ENCODE measurements around the gene PLK3. TPM values are rescaled to one million over a fixed set of nuclear protein-coding genes. Genes with fewer than 3 reads are reported as not detected.

PLK3 gene
- total RNA-seq, 3 donors from 2014 or later (not counting 1 experiment from before 2014, with no cell fraction given), result 39.5 to 89.2 (median 78.1) TPM

- H3K27me3 ChIP-seq (ENCODE audit: control insufficient read depth, insufficient read depth, low read length), result no peaks in the 10 kb centered on the region
- 97% methylated on average over 21 of the region's 21 CpGs for WGBS (ENCODE audit: insufficient coverage)
- no peaks in the 10 kb centered on the region for H3K9me3 ChIP-seq (ENCODE audit: control insufficient read depth, insufficient read depth, low read length)
- no peak for TF ChIP-seq CTCF (IDR thresholded peaks at IDR 0.05)
- Mint-ChIP-seq H3K36me3 (no peaks in the 10 kb centered on the region), H3K27me3 (ENCODE audit: low read depth in 2 of 2) (peaks cover 0 to 4% of the 10 kb centered on the region in 2 donors), H3K4me1 (no peaks in the 10 kb centered on the region), H3K4me3 (no peak overlapping the region), H3K9me3 (no peaks in the 10 kb centered on the region), H3K27ac (no peak overlapping the region)
- no peak overlapping the region for H3K4me3 ChIP-seq (ENCODE audit: low read length)
- ATAC-seq (no peak), DNase-seq (no peak)
- H3K36me3 ChIP-seq (ENCODE audit: control insufficient read depth, insufficient read depth, low read length), result no peaks in the 10 kb centered on the region
- H3K4me1 ChIP-seq (ENCODE audit: control insufficient read depth, insufficient read depth, low read length), result peaks cover 11% of the 10 kb centered on the region
- no peak overlapping the region for H3K27ac ChIP-seq (ENCODE audit: low read length)
- intact Hi-C loops (cut with micrococcal nuclease), result no loop called here
Observed at GRCh38 chr1:44828003-44828651, 27.9 kb downstream of the PLK3 start.

- H3K27ac ChIP-seq (ENCODE audit: low read length), result no peak overlapping the region
- H3K27ac Mint-ChIP-seq, result no peak overlapping the region
- H3K9me3 Mint-ChIP-seq, result no peaks in the 10 kb centered on the region
- H3K4me3 ChIP-seq (ENCODE audit: low read length), result no peak overlapping the region
- intact Hi-C loops (cut with micrococcal nuclease), result no loop called here
- H3K36me3 Mint-ChIP-seq, result no peaks in the 10 kb centered on the region
- H3K27me3 ChIP-seq (ENCODE audit: control insufficient read depth, insufficient read depth, low read length), result no peaks in the 10 kb centered on the region
- TF ChIP-seq CTCF (IDR thresholded peaks at IDR 0.05), result no peak
- DNase-seq (no peak), ATAC-seq (no peak)
- H3K4me1 ChIP-seq (ENCODE audit: control insufficient read depth, insufficient read depth, low read length), result peaks cover 11% of the 10 kb centered on the region
- H3K36me3 ChIP-seq (ENCODE audit: control insufficient read depth, insufficient read depth, low read length), result no peaks in the 10 kb centered on the region
- no peaks in the 10 kb centered on the region for H3K9me3 ChIP-seq (ENCODE audit: control insufficient read depth, insufficient read depth, low read length)
- H3K4me1 Mint-ChIP-seq, result no peaks in the 10 kb centered on the region
- no peak overlapping the region for H3K4me3 Mint-ChIP-seq
- WGBS (ENCODE audit: insufficient coverage), result 96% methylated on average over 15 of the region's 15 CpGs
- H3K27me3 Mint-ChIP-seq (ENCODE audit: low read depth in 2 of 2), result peaks cover 0 to 4% of the 10 kb centered on the region in 2 donors
Observed at GRCh38 chr1:44828841-44829440, 28.8 kb downstream of the PLK3 start.

DNA sequence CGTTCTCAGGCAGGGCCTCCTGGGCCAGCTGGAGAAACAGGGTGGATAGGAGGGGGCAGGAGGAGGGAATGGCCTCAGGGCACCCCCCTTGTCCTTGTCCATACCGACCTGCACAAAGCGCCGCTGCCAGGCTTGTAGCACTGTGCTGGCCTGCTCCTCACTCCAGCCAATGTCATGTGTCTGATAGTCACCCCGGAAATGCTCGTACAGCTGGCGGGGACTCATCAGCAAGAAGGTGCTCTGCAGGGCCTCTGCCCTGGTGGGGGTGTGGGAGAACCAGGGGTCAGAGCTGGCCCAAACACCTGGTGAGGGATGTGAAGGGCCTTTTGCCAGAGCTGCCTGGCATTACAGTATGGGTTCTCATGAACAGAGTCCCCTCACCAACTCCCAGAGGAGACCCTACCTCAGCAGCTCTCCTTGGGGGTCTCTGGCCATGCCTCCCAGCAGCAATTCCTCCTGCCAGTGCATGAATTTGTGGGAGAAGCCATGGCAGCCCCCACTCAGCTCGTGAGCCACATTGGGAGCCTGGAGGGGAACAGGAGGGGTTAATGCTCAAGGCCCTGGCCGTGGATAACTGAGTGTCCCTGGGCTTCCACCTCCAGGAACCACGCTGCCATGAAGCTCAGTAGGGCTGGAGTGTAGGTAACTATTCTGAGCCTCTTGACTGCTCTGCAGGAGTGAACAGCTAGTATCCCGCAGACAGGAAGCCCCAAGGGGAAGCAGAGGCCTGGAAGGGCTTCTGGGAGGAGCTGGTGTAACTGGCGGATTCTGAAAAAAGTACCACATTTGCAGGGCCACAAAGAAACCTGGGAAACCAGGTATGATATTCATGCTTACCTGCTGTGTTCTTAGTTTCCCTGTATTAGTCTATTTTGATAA, 29.6 kb downstream of the PLK3 start:
- Histone ChIP-seq H3K4me3 (ENCODE audit: low read length) (no peak overlapping the region), H3K27me3 (ENCODE audit: control insufficient read depth, insufficient read depth, low read length) (no peaks in the 10 kb centered on the region), H3K9me3 (ENCODE audit: control insufficient read depth, insufficient read depth, low read length) (no peaks in the 10 kb centered on the region), H3K4me1 (ENCODE audit: control insufficient read depth, insufficient read depth, low read length) (peaks cover 11% of the 10 kb centered on the region), H3K36me3 (ENCODE audit: control insufficient read depth, insufficient read depth, low read length) (no peaks in the 10 kb centered on the region), H3K27ac (ENCODE audit: low read length) (no peak overlapping the region)
- 73% methylated on average over 12 of the region's 12 CpGs for WGBS (ENCODE audit: insufficient coverage)
- no peak for TF ChIP-seq CTCF (IDR thresholded peaks at IDR 0.05)
- no peak for ATAC-seq
- H3K4me3 Mint-ChIP-seq, result no peak overlapping the region
- intact Hi-C loops (cut with micrococcal nuclease), result no loop called here
- no peak overlapping the region for H3K27ac Mint-ChIP-seq
- H3K4me1 Mint-ChIP-seq, result no peaks in the 10 kb centered on the region
- no peaks in the 10 kb centered on the region for H3K9me3 Mint-ChIP-seq
- peaks cover 0 to 4% of the 10 kb centered on the region in 2 donors for H3K27me3 Mint-ChIP-seq (ENCODE audit: low read depth in 2 of 2)
- DNase-seq, result no peak
- no peaks in the 10 kb centered on the region for H3K36me3 Mint-ChIP-seq

All from natural killer cell (primary cell).